ENCODE measurements around the gene OSBPL8. TPM values are rescaled to one million over a fixed set of nuclear protein-coding genes. Genes with fewer than 3 reads are reported as not detected.

OSBPL8 gene
- total RNA-seq, 3 donors from 2014 or later (not counting 1 experiment from before 2014, with no cell fraction given) = 133 to 154 (median 138) TPM

GRCh38 chr12:76348079-76348901, 211.3 kb downstream of the OSBPL8 start, which contains the start of gene BBS10:
TSS of gene BBS10 (minus strand) at chr12:76348415. CDS start at chr12:76348358, 57 bp downstream.
- H3K27me3 ChIP-seq (ENCODE audit: control insufficient read depth, insufficient read depth, low read length) = no peaks in the 10 kb centered on the region
- no peaks in the 10 kb centered on the region for H3K27me3 Mint-ChIP-seq (ENCODE audit: low read depth in 2 of 2)
- peaks cover 9% of the 10 kb centered on the region for H3K4me1 ChIP-seq (ENCODE audit: control insufficient read depth, insufficient read depth, low read length)
- H3K4me3 ChIP-seq (ENCODE audit: low read length) = peak within 1 kb of the TSS; percentile 65
- peak; percentile 97 to 99 (median 97) for ATAC-seq
- H3K27ac ChIP-seq (ENCODE audit: low read length) = peak within 1 kb of the TSS; percentile 89
- peaks cover 2% of the 10 kb centered on the region for H3K36me3 ChIP-seq (ENCODE audit: control insufficient read depth, insufficient read depth, low read length)
- peak; percentile 74 to 92 for DNase-seq
- intact Hi-C loops (cut with micrococcal nuclease) = loop anchor here (1.0 to 10.0 kb wide), 4 partner anchors 210 to 1013 kb away; partner anchors contain the start of genes CAPS2, GLIPR1L1 and NAP1L1
- no peaks in the 10 kb centered on the region for H3K9me3 Mint-ChIP-seq
- no peaks in the 10 kb centered on the region for H3K36me3 Mint-ChIP-seq
- peak within 1 kb of the TSS; percentile 84 to 91 for H3K27ac Mint-ChIP-seq
- peak within 1 kb of the TSS; percentile 93 for H3K4me3 Mint-ChIP-seq
- H3K9me3 ChIP-seq (ENCODE audit: control insufficient read depth, insufficient read depth, low read length) = no peaks in the 10 kb centered on the region
- TF ChIP-seq CTCF (IDR thresholded peaks at IDR 0.05) = peak; percentile 36
- peaks cover 19 to 20% of the 10 kb centered on the region in 2 donors for H3K4me1 Mint-ChIP-seq
- 2% methylated on average over 49 of the region's 49 CpGs for whole genome bisulfite sequencing (ENCODE audit: insufficient coverage)

GRCh38 chr12:76346798-76347420, 212.7 kb downstream of the OSBPL8 start:
- H3K4me3 Mint-ChIP-seq = peak overlapping the region; percentile 93
- ATAC-seq (no peak), DNase-seq (peak in 1 of 2 donors; percentile 28)
- no peaks in the 10 kb centered on the region for H3K27me3 Mint-ChIP-seq (ENCODE audit: low read depth in 2 of 2)
- H3K4me3 ChIP-seq (ENCODE audit: low read length) = no peak overlapping the region
- no peak overlapping the region for H3K27ac ChIP-seq (ENCODE audit: low read length)
- H3K9me3 ChIP-seq (ENCODE audit: control insufficient read depth, insufficient read depth, low read length) = no peaks in the 10 kb centered on the region
- no peaks in the 10 kb centered on the region for H3K36me3 Mint-ChIP-seq
- peaks cover 19 to 20% of the 10 kb centered on the region in 2 donors for H3K4me1 Mint-ChIP-seq
- TF ChIP-seq CTCF (IDR thresholded peaks at IDR 0.05) = no peak
- H3K9me3 Mint-ChIP-seq = no peaks in the 10 kb centered on the region
- peak overlapping the region; percentile 84 to 91 for H3K27ac Mint-ChIP-seq
- 47% methylated on average over 4 of the region's 4 CpGs for WGBS (ENCODE audit: insufficient coverage)
- H3K4me1 ChIP-seq (ENCODE audit: control insufficient read depth, insufficient read depth, low read length) = peaks cover 9% of the 10 kb centered on the region
- intact Hi-C loops (cut with micrococcal nuclease) = loop anchor here (5.0 to 10.0 kb wide), 2 partner anchors 265 to 1012 kb away; partner anchors contain the start of genes CAPS2, GLIPR1L1 and NAP1L1
- H3K36me3 ChIP-seq (ENCODE audit: control insufficient read depth, insufficient read depth, low read length) = peaks cover 2% of the 10 kb centered on the region
- no peaks in the 10 kb centered on the region for H3K27me3 ChIP-seq (ENCODE audit: control insufficient read depth, insufficient read depth, low read length)

GRCh38 chr12:76346236-76346635, 213.3 kb downstream of the OSBPL8 start:
- DNase-seq (no peak), ATAC-seq (no peak)
- H3K36me3 ChIP-seq (ENCODE audit: control insufficient read depth, insufficient read depth, low read length) = peaks cover 2% of the 10 kb centered on the region
- no peak for TF ChIP-seq CTCF (IDR thresholded peaks at IDR 0.05)
- H3K27me3 Mint-ChIP-seq (ENCODE audit: low read depth in 2 of 2) = no peaks in the 10 kb centered on the region
- H3K27ac ChIP-seq (ENCODE audit: low read length) = no peak overlapping the region
- H3K4me3 ChIP-seq (ENCODE audit: low read length) = no peak overlapping the region
- H3K27ac Mint-ChIP-seq = no peak overlapping the region
- H3K27me3 ChIP-seq (ENCODE audit: control insufficient read depth, insufficient read depth, low read length) = no peaks in the 10 kb centered on the region
- intact Hi-C loops (cut with micrococcal nuclease) = loop anchor here (5.0 to 10.0 kb wide), 2 partner anchors 264 to 1011 kb away; partner anchors contain the start of genes CAPS2, GLIPR1L1 and NAP1L1
- no peak overlapping the region for H3K4me3 Mint-ChIP-seq
- peaks cover 9% of the 10 kb centered on the region for H3K4me1 ChIP-seq (ENCODE audit: control insufficient read depth, insufficient read depth, low read length)
- no peaks in the 10 kb centered on the region for H3K36me3 Mint-ChIP-seq
- no peaks in the 10 kb centered on the region for H3K9me3 ChIP-seq (ENCODE audit: control insufficient read depth, insufficient read depth, low read length)
- no CpG with 5 or more reads among the region's 4 CpGs for WGBS (ENCODE audit: insufficient coverage)
- peaks cover 19 to 20% of the 10 kb centered on the region in 2 donors for H3K4me1 Mint-ChIP-seq
- H3K9me3 Mint-ChIP-seq = no peaks in the 10 kb centered on the region

Data from natural killer cell (primary cell).